Muscle of arm (tissue), 12 donors: Measurements from ENCODE around the gene CDHR5. TPM values are rescaled to one million over a fixed set of nuclear protein-coding genes. Genes with fewer than 3 reads are reported as not detected.
A peak's percentile ranks its signal among the peaks of the same experiment; 100 is the strongest.

ENCODE experiments used
- DNase-seq: peaks from one replicate; pipeline ENCODE4 v3.0.0-alpha.2; 2013
- polyA plus RNA-seq, 12 donors: library from polyadenylated mRNA; unstranded; fragments of 120-200 nt; gene quantifications; one replicate each; pipeline ENCODE4 v1.2.1, GENCODE V29; 2013; ENCODE audit not compliant: insufficient read length in 12 of 12

The CDHR5 gene
- polyA plus RNA-seq, 12 donors: 0.49 to 137 (median 1.7) TPM; not detected in 1

GRCh38 chr11:568306-569157, 56.2 kb downstream of the CDHR5 start:
- DNase-seq: peak; percentile 84

- no peak for DNase-seq
These were observed 57.0 kb downstream of the CDHR5 start for GRCh38 chr11:567629-568292.

- DNase-seq: no peak
These were observed 57.6 kb downstream of the CDHR5 start for GRCh38 chr11:567011-567628.

Other genes starting within 250 kb of the CDHR5 start
- 10 to 100 TPM in 3 of 12 donors, 1 to 10 TPM in 1, under 1 TPM in 4, not detected in 4; 0.24 to 30.6 (median 2.7) TPM for gene PKP3, start 230.7 kb downstream of the CDHR5 start, polyA plus RNA-seq
- gene SIGIRR, start 210.0 kb downstream of the CDHR5 start, polyA plus RNA-seq: 10 to 100 TPM in 9 of 12 donors, 1 to 10 TPM in 2, not detected in 1; 6.8 to 22.7 (median 11.2) TPM
- gene ANO9, start 182.9 kb downstream of the CDHR5 start, polyA plus RNA-seq: 10 to 100 TPM in 2 of 12 donors, 1 to 10 TPM in 2, under 1 TPM in 7, not detected in 1; 0.08 to 14.1 (median 0.31) TPM
- gene PTDSS2, start 174.7 kb downstream of the CDHR5 start, polyA plus RNA-seq: 10 to 100 TPM in 11 of 12 donors, not detected in 1; 22.7 to 52.4 (median 26.0) TPM
- 100 to 1,000 TPM in 1 of 12 donors, 10 to 100 TPM in 10, not detected in 1; 69.4 to 126 (median 78.8) TPM for gene RNH1, start 117.7 kb downstream of the CDHR5 start, polyA plus RNA-seq
- 100 to 1,000 TPM in 6 of 12 donors, 10 to 100 TPM in 5, not detected in 1; 62.1 to 123 (median 101) TPM for gene HRAS, start 89.4 kb downstream of the CDHR5 start, polyA plus RNA-seq
- 1 to 10 TPM in 10 of 12 donors, not detected in 2; 1.7 to 8.2 (median 4.3) TPM for gene LRRC56, start 87.4 kb downstream of the CDHR5 start, polyA plus RNA-seq
- 1 to 10 TPM in 1 of 12 donors, under 1 TPM in 9, not detected in 2; 0.17 to 2.5 (median 0.50) TPM for gene LMNTD2, start 64.2 kb downstream of the CDHR5 start, polyA plus RNA-seq
- 10 to 100 TPM in 1 of 12 donors, 1 to 10 TPM in 10, not detected in 1; 1.7 to 15.5 (median 2.4) TPM for gene RASSF7, start 64.0 kb downstream of the CDHR5 start, polyA plus RNA-seq
- gene PHRF1, start 48.5 kb downstream of the CDHR5 start, polyA plus RNA-seq: 10 to 100 TPM in 11 of 12 donors, not detected in 1; 13.6 to 31.4 (median 14.8) TPM
- 10 to 100 TPM in 5 of 12 donors, 1 to 10 TPM in 6, not detected in 1; 6.6 to 15.3 (median 9.9) TPM for gene IRF7, start 9.0 kb downstream of the CDHR5 start, polyA plus RNA-seq
- 100 to 1,000 TPM in 1 of 12 donors, 10 to 100 TPM in 9, not detected in 2; 17.6 to 109 (median 52.1) TPM for gene SCT, start 2.2 kb upstream of the CDHR5 start, polyA plus RNA-seq
- gene DRD4, start 12.3 kb upstream of the CDHR5 start, polyA plus RNA-seq: under 1 TPM in 9 of 12 donors, not detected in 3; 0.36 to 0.98 (median 0.71) TPM
- 10 to 100 TPM in 11 of 12 donors, not detected in 1; 20.7 to 41.0 (median 24.3) TPM for gene DEAF1, start 70.3 kb upstream of the CDHR5 start, polyA plus RNA-seq
- gene TMEM80, start 70.9 kb upstream of the CDHR5 start, polyA plus RNA-seq: 10 to 100 TPM in 11 of 12 donors, not detected in 1; 13.0 to 34.8 (median 18.9) TPM
- 10 to 100 TPM in 4 of 12 donors, 1 to 10 TPM in 7, not detected in 1; 1.2 to 54.4 (median 2.7) TPM for gene EPS8L2, start 81.3 kb upstream of the CDHR5 start, polyA plus RNA-seq
- gene TALDO1, start 122.5 kb upstream of the CDHR5 start, polyA plus RNA-seq: 100 to 1,000 TPM in 1 of 12 donors, 10 to 100 TPM in 10, not detected in 1; 53.5 to 102 (median 62.2) TPM
- gene GATD1, start 152.5 kb upstream of the CDHR5 start, polyA plus RNA-seq: 10 to 100 TPM in 11 of 12 donors, not detected in 1; 32.8 to 54.7 (median 36.4) TPM
- under 1 TPM in 10 of 12 donors, not detected in 2; 0.13 to 0.77 (median 0.36) TPM for gene CEND1, start 165.1 kb upstream of the CDHR5 start, polyA plus RNA-seq
- 10 to 100 TPM in 6 of 12 donors, 1 to 10 TPM in 5, not detected in 1; 7.9 to 15.5 (median 10.6) TPM for gene SLC25A22, start 173.3 kb upstream of the CDHR5 start, polyA plus RNA-seq
- gene PIDD1, start 180.3 kb upstream of the CDHR5 start, polyA plus RNA-seq: 10 to 100 TPM in 1 of 12 donors, 1 to 10 TPM in 10, not detected in 1; 4.5 to 11.4 (median 6.5) TPM
- gene RPLP2, start 185.0 kb upstream of the CDHR5 start, polyA plus RNA-seq: 1,000 to 10,000 TPM; 1,154 to 1,810 (median 1,407) TPM
- 10 to 100 TPM in 11 of 12 donors, not detected in 1; 19.5 to 40.3 (median 23.8) TPM for gene PNPLA2, start 194.0 kb upstream of the CDHR5 start, polyA plus RNA-seq
- 10 to 100 TPM in 5 of 12 donors, 1 to 10 TPM in 6, not detected in 1; 5.8 to 34.3 (median 9.8) TPM for gene CRACR2B, start 203.0 kb upstream of the CDHR5 start, polyA plus RNA-seq
- gene CD151, start 208.0 kb upstream of the CDHR5 start, polyA plus RNA-seq: 100 to 1,000 TPM in 10 of 12 donors, 10 to 100 TPM in 1, not detected in 1; 75.9 to 300 (median 133) TPM
- 100 to 1,000 TPM in 6 of 12 donors, 10 to 100 TPM in 5, not detected in 1; 78.8 to 121 (median 100) TPM for gene POLR2L, start 217.6 kb upstream of the CDHR5 start, polyA plus RNA-seq
- 100 to 1,000 TPM in 1 of 12 donors, 10 to 100 TPM in 10, not detected in 1; 35.8 to 102 (median 46.9) TPM for gene TSPAN4, start 217.9 kb upstream of the CDHR5 start, polyA plus RNA-seq